Measurements from ENCODE around the gene INKA1. TPM values are rescaled to one million over a fixed set of nuclear protein-coding genes. Genes with fewer than 3 reads are reported as not detected.

Gene INKA1
- total and polyA plus RNA-seq, 2 donors (not counting 1 experiment from before 2014, with no cell fraction given) = 6.5 to 7.3 TPM

DNA sequence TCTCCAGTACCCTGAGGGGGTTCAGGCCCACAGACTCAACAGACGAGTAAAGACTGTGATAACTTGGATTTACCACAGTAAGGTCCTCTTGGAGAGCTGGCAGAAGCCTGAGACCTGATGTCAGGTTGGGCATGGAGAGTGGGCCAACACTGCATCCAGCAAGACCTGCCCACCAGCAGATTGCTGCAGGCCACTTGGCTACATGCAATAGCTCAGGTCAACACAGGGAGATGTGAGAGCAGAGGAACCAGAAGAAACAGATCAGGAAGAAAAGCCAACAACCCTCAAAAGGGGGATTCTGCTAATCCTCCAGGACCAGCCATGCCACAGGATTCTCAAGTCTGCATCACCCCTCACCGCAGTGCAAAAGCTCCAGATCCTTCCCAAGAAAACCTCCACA is 15.0 kb upstream of the INKA1 start:
- Histone ChIP-seq H3K27ac (ENCODE audit: insufficient read depth, low read length) (no peak overlapping the region), H3K4me1 (ENCODE audit: control insufficient read depth, extremely low read depth, insufficient read depth, low read length) (peaks cover 7% of the 10 kb centered on the region)
- TF ChIP-seq CTCF (conservative IDR thresholded peaks at IDR 0.05 in 1 of 2, IDR thresholded peaks at IDR 0.05 in 1 of 2; ENCODE audit: low read depth in 1 of 2, low read length in 2 of 2) = no peak
- TF ChIP-seq EZH2 (IDR thresholded peaks at IDR 0.05; ENCODE audit: low read length, missing control alignments) = no peak

GRCh38 chr3:49790626-49791411 is 12.2 kb upstream of the INKA1 start:
- Histone ChIP-seq H3K27ac (ENCODE audit: insufficient read depth, low read length) (no peak overlapping the region), H3K9ac (ENCODE audit: insufficient read depth, low read length) (no peak overlapping the region), H3K9me3 (ENCODE audit: control insufficient read depth, insufficient read depth, low read depth, low read length) (no peaks in the 10 kb centered on the region), H3K4me3 (replicated peaks in 1 of 4; ENCODE audit: control extremely low read depth in 1 of 4, insufficient read depth in 1 of 4, low read depth in 3 of 4, low read length in 4 of 4) (no peak overlapping the region), H2AFZ (ENCODE audit: low read length) (no peak overlapping the region), H3K36me3 (ENCODE audit: control insufficient read depth, insufficient read depth, low read length) (no peaks in the 10 kb centered on the region), H3K4me1 (ENCODE audit: control insufficient read depth, extremely low read depth, insufficient read depth, low read length) (peaks cover 3% of the 10 kb centered on the region), H3K27me3 (ENCODE audit: control insufficient read depth, insufficient read depth, low read length) (no peaks in the 10 kb centered on the region), H3K79me2 (ENCODE audit: control insufficient read depth, insufficient read depth, low read length) (peaks cover 4% of the 10 kb centered on the region), H4K20me1 (ENCODE audit: control insufficient read depth, extremely low read depth, insufficient read depth, low read length) (no peaks in the 10 kb centered on the region), H3K4me2 (ENCODE audit: extremely low read depth, insufficient read depth, low read length) (no peak overlapping the region)
- TF ChIP-seq EZH2 (IDR thresholded peaks at IDR 0.05; ENCODE audit: low read length, missing control alignments) (no peak), CTCF (conservative IDR thresholded peaks at IDR 0.05 in 1 of 2, IDR thresholded peaks at IDR 0.05 in 1 of 2; ENCODE audit: low read depth in 1 of 2, low read length in 2 of 2) (no peak)
- DNase-seq (ENCODE audit: low read depth in 2 of 2) = peak in 1 of 2 donors; percentile 23

More for the DNA sequence above, 15.0 kb upstream of the INKA1 start:
- H3K4me3 ChIP-seq (replicated peaks in 1 of 4; ENCODE audit: control extremely low read depth in 1 of 4, insufficient read depth in 1 of 4, low read depth in 3 of 4, low read length in 4 of 4) = no peak overlapping the region
- no peak overlapping the region for H2AFZ ChIP-seq (ENCODE audit: low read length)
- H3K36me3 ChIP-seq (ENCODE audit: control insufficient read depth, insufficient read depth, low read length) = no peaks in the 10 kb centered on the region
- H3K27me3 ChIP-seq (ENCODE audit: control insufficient read depth, insufficient read depth, low read length) = no peaks in the 10 kb centered on the region
- H3K9me3 ChIP-seq (ENCODE audit: control insufficient read depth, insufficient read depth, low read depth, low read length) = no peaks in the 10 kb centered on the region
- no peak overlapping the region for H3K4me2 ChIP-seq (ENCODE audit: extremely low read depth, insufficient read depth, low read length)
- DNase-seq (ENCODE audit: low read depth in 2 of 2) = no peak
- no peak overlapping the region for H3K9ac ChIP-seq (ENCODE audit: insufficient read depth, low read length)
- no peaks in the 10 kb centered on the region for H4K20me1 ChIP-seq (ENCODE audit: control insufficient read depth, extremely low read depth, insufficient read depth, low read length)
- H3K79me2 ChIP-seq (ENCODE audit: control insufficient read depth, insufficient read depth, low read length) = peaks cover 29% of the 10 kb centered on the region

DNA sequence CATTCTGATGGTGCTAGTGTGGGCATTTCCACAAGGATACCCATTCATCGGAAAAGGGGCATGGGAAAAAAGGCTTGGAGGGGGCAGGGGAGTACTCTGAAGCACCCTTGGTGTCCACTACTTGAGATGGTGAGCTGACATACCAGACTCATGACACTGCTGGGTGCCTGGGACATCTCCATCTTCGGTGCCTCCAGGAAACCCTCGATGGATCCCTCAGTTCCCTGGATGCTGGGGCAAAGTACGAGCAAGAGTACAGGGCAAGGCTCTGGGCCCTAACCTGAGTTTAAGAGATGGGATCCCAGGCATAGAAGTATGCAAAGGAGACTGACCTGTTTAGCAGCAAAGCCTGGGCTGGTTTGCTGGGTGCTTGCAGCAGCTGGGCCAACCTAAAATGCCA is 11.5 kb upstream of the INKA1 start:
- Histone ChIP-seq H3K36me3 (ENCODE audit: control insufficient read depth, insufficient read depth, low read length) (no peaks in the 10 kb centered on the region), H3K9ac (ENCODE audit: insufficient read depth, low read length) (no peak overlapping the region), H4K20me1 (ENCODE audit: control insufficient read depth, extremely low read depth, insufficient read depth, low read length) (no peaks in the 10 kb centered on the region), H3K4me3 (replicated peaks in 1 of 4; ENCODE audit: control extremely low read depth in 1 of 4, insufficient read depth in 1 of 4, low read depth in 3 of 4, low read length in 4 of 4) (no peak overlapping the region), H3K4me2 (ENCODE audit: extremely low read depth, insufficient read depth, low read length) (no peak overlapping the region), H3K79me2 (ENCODE audit: control insufficient read depth, insufficient read depth, low read length) (no peaks in the 10 kb centered on the region), H3K27ac (ENCODE audit: insufficient read depth, low read length) (no peak overlapping the region), H3K27me3 (ENCODE audit: control insufficient read depth, insufficient read depth, low read length) (no peaks in the 10 kb centered on the region), H3K9me3 (ENCODE audit: control insufficient read depth, insufficient read depth, low read depth, low read length) (no peaks in the 10 kb centered on the region), H2AFZ (ENCODE audit: low read length) (no peak overlapping the region), H3K4me1 (ENCODE audit: control insufficient read depth, extremely low read depth, insufficient read depth, low read length) (peaks cover 3% of the 10 kb centered on the region)
- TF ChIP-seq CTCF (conservative IDR thresholded peaks at IDR 0.05 in 1 of 2, IDR thresholded peaks at IDR 0.05 in 1 of 2; ENCODE audit: low read depth in 1 of 2, low read length in 2 of 2) (no peak), EZH2 (IDR thresholded peaks at IDR 0.05; ENCODE audit: low read length, missing control alignments) (no peak)
- DNase-seq (ENCODE audit: low read depth in 2 of 2) = no peak

Data from fibroblast of lung (primary cell).